H1 (cell line): ENCODE results near the gene ZWILCH.

ENCODE experiments used
- EP300 ChIP-seq, 2 experiments: IDR thresholded peaks; 1 replicate in 1 of 2; 2 replicates in 1 of 2; pipeline ENCODE4 v1.6.1; 2011 to 2012; ENCODE audit warnings: low read depth in 2 of 2, low read length in 2 of 2, mild to moderate bottlenecking in 2 of 2, borderline replicate concordance in 1 of 2, inconsistent platforms in 1 of 2, moderate library complexity in 1 of 2
- EZH2 ChIP-seq: fragments of 200-600 bp; sonication (generic); IDR thresholded peaks from 2 replicates; pipeline ENCODE4 v1.7.1; 2012; ENCODE audit warnings: low read depth, mild to moderate bottlenecking, moderate library complexity, low read length, inconsistent platforms; ENCODE audit not compliant: severe bottlenecking
- HDAC2 ChIP-seq, 2 experiments: fragments of 300-600 bp in 1 of 2; sonication (generic) in 1 of 2; IDR thresholded peaks; 2 replicates each; pipeline ENCODE4 v1.6.1; 2011 to 2012; ENCODE audit warnings: low read depth in 2 of 2, low read length in 2 of 2, mild to moderate bottlenecking in 2 of 2, moderate library complexity in 2 of 2, borderline replicate concordance in 1 of 2, inconsistent platforms in 1 of 2
- JUN ChIP-seq: IDR thresholded peaks from 2 replicates; pipeline ENCODE4 v1.6.1; 2011; ENCODE audit warnings: low read depth, mild to moderate bottlenecking, improper control_type of control experiment, low read length
- JUND ChIP-seq: IDR thresholded peaks from 2 replicates; pipeline ENCODE4 v1.6.1; 2011; ENCODE audit warnings: mild to moderate bottlenecking, improper control_type of control experiment, low read length
- POLR2A ChIP-seq, 2 experiments: IDR thresholded peaks; 1 replicate in 1 of 2; 2 replicates in 1 of 2; pipeline ENCODE4 v1.6.1; 2011; ENCODE audit warnings: low read depth in 2 of 2, low read length in 2 of 2, mild to moderate bottlenecking in 2 of 2; ENCODE audit errors: control extremely low read depth in 1 of 2
- POLR2AphosphoS5 ChIP-seq: IDR thresholded peaks from 2 replicates; pipeline ENCODE4 v1.6.1; 2011; ENCODE audit warnings: low read depth, low read length
- RAD21 ChIP-seq, 2 experiments: IDR thresholded peaks in 1 of 2; conservative IDR thresholded peaks in 1 of 2; 2 replicates each; pipeline ENCODE4 v1.6.1; 2011; ENCODE audit warnings: low read depth in 2 of 2, low read length in 2 of 2, improper control_type of control experiment in 1 of 2, inconsistent platforms in 1 of 2, mild to moderate bottlenecking in 1 of 2, moderate library complexity in 1 of 2
- SRF ChIP-seq: IDR thresholded peaks from 2 replicates; pipeline ENCODE4 v1.6.1; 2011; ENCODE audit warnings: mild to moderate bottlenecking, low read depth, low read length, moderate library complexity
- SUZ12 ChIP-seq: fragments of 200-600 bp; sonication (generic); IDR thresholded peaks from 2 replicates; pipeline ENCODE4 v1.6.1; 2012; ENCODE audit warnings: mild to moderate bottlenecking, inconsistent platforms, low read length, moderate library complexity, mixed read lengths
- TEAD4 ChIP-seq: IDR thresholded peaks from 2 replicates; pipeline ENCODE4 v1.6.1; 2012; ENCODE audit warnings: low read depth, low read length, inconsistent platforms, mixed read lengths
- YY1 ChIP-seq: IDR thresholded peaks from 2 replicates; pipeline ENCODE4 v1.6.1; 2011; ENCODE audit warnings: low read depth, mild to moderate bottlenecking, low read length
- TF ChIP-seq, protein P1 (sequence below), 3 experiments: IDR thresholded peaks; 1 replicate in 2 of 3; 2 replicates in 1 of 3; pipeline versions ENCODE4 v1.5.1 to v1.6.1; 2011; ENCODE audit warnings: low read length in 3 of 3, mild to moderate bottlenecking in 3 of 3, inconsistent platforms in 2 of 3, low read depth in 1 of 3, moderate library complexity in 1 of 3; ENCODE audit not compliant: insufficient read depth in 1 of 3; ENCODE audit errors: control extremely low read depth in 1 of 3

DNA sequence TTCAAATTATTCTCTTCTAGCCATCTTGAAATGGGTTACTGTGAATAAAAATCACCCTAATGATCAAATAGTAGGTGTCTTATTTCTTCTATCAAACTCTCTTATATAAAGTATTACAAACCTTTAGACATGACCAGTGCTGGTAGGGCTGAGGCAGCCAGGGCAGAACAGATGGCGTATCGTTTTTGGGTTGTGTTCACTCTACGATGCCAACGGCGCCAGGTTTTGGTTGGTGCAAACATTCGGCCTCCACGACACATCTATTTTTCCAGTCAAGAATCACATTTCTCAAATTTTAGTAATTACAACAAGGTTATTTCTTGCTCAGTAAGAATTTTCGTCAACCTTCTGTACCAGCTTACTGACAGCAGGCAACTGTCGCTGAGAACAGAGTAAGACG, 2.6 kb upstream of the ZWILCH start:
- TF ChIP-seq JUND (no peak), EZH2 (no peak), TEAD4 (no peak), SRF (no peak), JUN (no peak), EP300 (IDR thresholded peaks at IDR 0.05; ENCODE audit: borderline replicate concordance in 1 of 2, low read depth in 2 of 2, low read length in 2 of 2) (no peak), SUZ12 (no peak), RAD21 (IDR thresholded peaks at IDR 0.05 in 1 of 2, conservative IDR thresholded peaks at IDR 0.05 in 1 of 2; ENCODE audit: low read depth in 2 of 2, low read length in 2 of 2) (no peak), HDAC2 (IDR thresholded peaks at IDR 0.05; ENCODE audit: borderline replicate concordance in 1 of 2, low read depth in 2 of 2, low read length in 2 of 2) (no peak), YY1 (no peak), POLR2AphosphoS5 (no peak), POLR2A (IDR thresholded peaks at IDR 0.05; ENCODE audit: control extremely low read depth in 1 of 2, low read depth in 2 of 2, low read length in 2 of 2) (no peak)
- TF ChIP-seq, protein P1, sequence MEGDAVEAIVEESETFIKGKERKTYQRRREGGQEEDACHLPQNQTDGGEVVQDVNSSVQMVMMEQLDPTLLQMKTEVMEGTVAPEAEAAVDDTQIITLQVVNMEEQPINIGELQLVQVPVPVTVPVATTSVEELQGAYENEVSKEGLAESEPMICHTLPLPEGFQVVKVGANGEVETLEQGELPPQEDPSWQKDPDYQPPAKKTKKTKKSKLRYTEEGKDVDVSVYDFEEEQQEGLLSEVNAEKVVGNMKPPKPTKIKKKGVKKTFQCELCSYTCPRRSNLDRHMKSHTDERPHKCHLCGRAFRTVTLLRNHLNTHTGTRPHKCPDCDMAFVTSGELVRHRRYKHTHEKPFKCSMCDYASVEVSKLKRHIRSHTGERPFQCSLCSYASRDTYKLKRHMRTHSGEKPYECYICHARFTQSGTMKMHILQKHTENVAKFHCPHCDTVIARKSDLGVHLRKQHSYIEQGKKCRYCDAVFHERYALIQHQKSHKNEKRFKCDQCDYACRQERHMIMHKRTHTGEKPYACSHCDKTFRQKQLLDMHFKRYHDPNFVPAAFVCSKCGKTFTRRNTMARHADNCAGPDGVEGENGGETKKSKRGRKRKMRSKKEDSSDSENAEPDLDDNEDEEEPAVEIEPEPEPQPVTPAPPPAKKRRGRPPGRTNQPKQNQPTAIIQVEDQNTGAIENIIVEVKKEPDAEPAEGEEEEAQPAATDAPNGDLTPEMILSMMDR (IDR thresholded peaks at IDR 0.05; ENCODE audit: control extremely low read depth in 1 of 3, insufficient read depth in 1 of 3, low read depth in 1 of 3, low read length in 3 of 3) = no peak
